H1 (cell line): Measurements from ENCODE around the gene MCEMP1.

Source experiments
- CEBPB ChIP-seq: IDR thresholded peaks from 2 replicates; pipeline ENCODE4 v1.6.1; 2012; ENCODE audit warnings: low read depth, low read length
- CTCF ChIP-seq, 3 experiments: IDR thresholded peaks; 1 replicate in 2 of 3; 2 replicates in 1 of 3; pipeline versions ENCODE4 v1.5.1 to v1.6.1; 2011; ENCODE audit warnings: low read length in 3 of 3, mild to moderate bottlenecking in 3 of 3, inconsistent platforms in 2 of 3, low read depth in 1 of 3, moderate library complexity in 1 of 3; ENCODE audit not compliant: insufficient read depth in 1 of 3; ENCODE audit errors: control extremely low read depth in 1 of 3
- KDM5A ChIP-seq: fragments of 200-600 bp; IDR thresholded peaks from 2 replicates; pipeline ENCODE4 v1.7.1; 2012; ENCODE audit warnings: mild to moderate bottlenecking, low read length, inconsistent platforms, mixed read lengths
- POLR2A ChIP-seq, 2 experiments: IDR thresholded peaks; 1 replicate in 1 of 2; 2 replicates in 1 of 2; pipeline ENCODE4 v1.6.1; 2011; ENCODE audit warnings: low read depth in 2 of 2, low read length in 2 of 2, mild to moderate bottlenecking in 2 of 2; ENCODE audit errors: control extremely low read depth in 1 of 2
- POLR2AphosphoS5 ChIP-seq: IDR thresholded peaks from 2 replicates; pipeline ENCODE4 v1.6.1; 2011; ENCODE audit warnings: low read depth, low read length

GRCh38 chr19:7633698-7634097 is 43.2 kb upstream of the MCEMP1 start, which contains the start of gene PCP2:
- TF ChIP-seq CEBPB = no peak
- no peak for TF ChIP-seq POLR2AphosphoS5
- TF ChIP-seq CTCF (IDR thresholded peaks at IDR 0.05; ENCODE audit: control extremely low read depth in 1 of 3, insufficient read depth in 1 of 3, low read depth in 1 of 3, low read length in 3 of 3) = no peak
- TF ChIP-seq POLR2A (IDR thresholded peaks at IDR 0.05; ENCODE audit: control extremely low read depth in 1 of 2, low read depth in 2 of 2, low read length in 2 of 2) = peak in 1 of 2 experiments; percentile 58; a peak in 1 of 3 replicates
- TF ChIP-seq KDM5A = no peak
